WERI-Rb-1 (cell line): ENCODE data around the gene BPIFB4.

Experiments used
- DNase-seq: peaks from one replicate; pipeline ENCODE4 v3.0.0-alpha.2; 2020
- H3K27ac ChIP-seq: fragments of 250-450 bp; sonication (Bioruptor Pico); 2 replicates; pipeline ENCODE4 v1.5.1; 2020; ENCODE audit warnings: mild to moderate bottlenecking, moderate library complexity
- H3K27me3 ChIP-seq: fragments of 250-450 bp; sonication (Bioruptor Pico); 2 replicates; pipeline ENCODE4 v1.5.1; 2021; ENCODE audit warnings: mild to moderate bottlenecking, low read depth, moderate library complexity; ENCODE audit not compliant: insufficient read depth, severe bottlenecking
- H3K36me3 ChIP-seq: fragments of 250-450 bp; sonication (Bioruptor Pico); 2 replicates; pipeline ENCODE4 v1.5.1; 2020; ENCODE audit warnings: mild to moderate bottlenecking, moderate library complexity
- H3K4me3 ChIP-seq: 2 replicates; pipeline ENCODE4 v1.5.1; 2011; ENCODE audit warnings: low read depth, mild to moderate bottlenecking, control low read depth, low read length
- H3K9me3 ChIP-seq: fragments of 250-450 bp; sonication (Bioruptor Pico); 2 replicates; pipeline ENCODE4 v1.5.1; 2021; ENCODE audit warnings: mild to moderate bottlenecking, moderate library complexity; ENCODE audit not compliant: severe bottlenecking
- CTCF ChIP-seq: IDR thresholded peaks from 2 replicates; pipeline ENCODE4 v1.5.1; 2011; ENCODE audit warnings: low read depth, mild to moderate bottlenecking, control low read depth, inconsistent platforms, low read length

BPIFB4 gene

GRCh38 chr20:33079259-33079658 lies at the start of gene BPIFB4:
Gene BPIFB4 (plus strand): TSS chr20:33079643. CDS start chr20:33081527, 1,884 bp downstream.
- TF ChIP-seq CTCF = no peak
- H3K27ac ChIP-seq = no peak within 1 kb of the TSS
- no peaks in the 10 kb centered on the region for H3K36me3 ChIP-seq
- H3K27me3 ChIP-seq = no peaks in the 10 kb centered on the region
- no peak for DNase-seq
- H3K9me3 ChIP-seq = no peaks in the 10 kb centered on the region
- no peak within 1 kb of the TSS for H3K4me3 ChIP-seq

DNA sequence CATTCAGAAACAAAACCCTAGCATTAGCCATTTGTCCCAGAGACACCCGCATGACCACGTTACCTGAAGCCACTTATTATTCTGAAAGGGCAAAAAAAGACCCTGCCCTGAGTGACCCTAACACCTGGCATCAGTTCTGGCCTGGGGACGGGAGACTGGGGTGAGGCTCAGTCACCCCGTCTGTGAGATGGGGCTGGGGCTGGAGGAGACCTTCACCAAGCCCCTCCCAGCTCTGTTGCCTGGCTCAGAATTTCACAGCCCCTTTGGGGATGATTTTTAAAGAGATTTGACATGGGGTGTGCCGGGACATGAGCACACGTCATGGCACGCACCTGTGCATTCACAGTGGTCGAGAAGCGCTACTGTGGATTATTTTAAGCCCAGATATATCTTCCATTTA lies 49.4 kb upstream of the BPIFB4 start:
- H3K4me3 ChIP-seq = no peak overlapping the region
- no peak for TF ChIP-seq CTCF
- no peaks in the 10 kb centered on the region for H3K9me3 ChIP-seq
- no peaks in the 10 kb centered on the region for H3K27me3 ChIP-seq
- no peak for DNase-seq
- no peaks in the 10 kb centered on the region for H3K36me3 ChIP-seq
- no peak overlapping the region for H3K27ac ChIP-seq

DNA sequence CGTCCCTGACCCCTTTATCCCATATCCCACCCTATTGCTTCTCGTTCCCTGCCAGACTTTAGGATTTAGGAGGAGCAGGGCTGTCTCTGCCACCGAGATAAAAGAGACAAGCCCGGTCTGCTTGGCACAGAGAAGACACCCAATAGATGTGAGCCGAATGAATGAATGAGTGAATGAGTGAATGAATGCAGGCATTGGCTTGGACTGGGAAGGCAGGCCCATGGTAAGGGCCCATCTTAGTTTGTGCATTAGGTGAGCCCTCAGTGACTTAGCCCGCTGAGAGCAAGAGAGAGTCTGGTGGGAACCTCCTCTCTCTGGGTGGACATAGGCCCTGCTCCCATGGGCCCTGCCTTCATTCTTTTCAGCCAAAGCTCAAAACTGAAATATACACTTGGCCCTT lies 48.9 kb upstream of the BPIFB4 start:
- Histone ChIP-seq H3K27ac (no peak overlapping the region), H3K36me3 (no peaks in the 10 kb centered on the region), H3K27me3 (no peaks in the 10 kb centered on the region), H3K4me3 (no peak overlapping the region), H3K9me3 (no peaks in the 10 kb centered on the region)
- no peak for TF ChIP-seq CTCF
- no peak for DNase-seq

- Histone ChIP-seq H3K27ac (no peak within 1 kb of the TSS), H3K9me3 (no peaks in the 10 kb centered on the region), H3K4me3 (no peak within 1 kb of the TSS), H3K36me3 (no peaks in the 10 kb centered on the region), H3K27me3 (no peaks in the 10 kb centered on the region)
- DNase-seq = no peak
- no peak for TF ChIP-seq CTCF
These were observed 47.9 kb upstream of the BPIFB4 start, which contains the start of gene BPIFB6 for GRCh38 chr20:33031531-33031930. Gene BPIFB6 (plus strand): TSS chr20:33031648. CDS start chr20:33031648, 0 bp downstream.

GRCh38 chr20:33032555-33032954 lies 46.9 kb upstream of the BPIFB4 start:
- no peak for TF ChIP-seq CTCF
- no peaks in the 10 kb centered on the region for H3K9me3 ChIP-seq
- H3K27me3 ChIP-seq = no peaks in the 10 kb centered on the region
- DNase-seq = no peak
- H3K4me3 ChIP-seq = no peak overlapping the region
- H3K36me3 ChIP-seq = no peaks in the 10 kb centered on the region
- H3K27ac ChIP-seq = no peak overlapping the region

DNA sequence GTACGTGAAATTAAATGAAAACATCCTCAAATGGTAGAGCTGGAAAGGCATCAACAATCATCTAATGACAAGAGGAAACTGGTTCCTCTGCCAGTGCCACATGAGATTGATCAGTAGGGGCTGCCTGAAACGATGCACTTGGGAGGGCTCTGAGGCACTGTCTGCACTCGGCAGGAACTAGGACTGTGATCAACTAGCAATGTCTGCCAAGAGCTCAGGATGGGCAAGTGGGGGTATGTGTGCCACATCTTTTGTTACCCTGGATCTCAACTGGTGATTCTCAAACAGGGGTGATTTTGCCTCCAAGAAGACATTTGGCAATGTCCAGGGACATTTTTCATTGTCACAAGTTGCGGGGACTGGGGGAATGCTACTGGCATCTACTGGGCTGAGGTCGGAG lies 46.1 kb upstream of the BPIFB4 start:
- no peak overlapping the region for H3K4me3 ChIP-seq
- TF ChIP-seq CTCF = no peak
- no peaks in the 10 kb centered on the region for H3K9me3 ChIP-seq
- no peak overlapping the region for H3K27ac ChIP-seq
- no peak for DNase-seq
- H3K36me3 ChIP-seq = no peaks in the 10 kb centered on the region
- no peaks in the 10 kb centered on the region for H3K27me3 ChIP-seq
